HG02870 (cell line): Measurements from ENCODE around the gene FGGY.

ENCODE experiments used
- ATAC-seq: cut with Tn5 transposase; IDR thresholded peaks from one replicate; pipeline ENCODE4 v1.9.1; 2021; ENCODE audit warnings: mild to moderate bottlenecking, moderate library complexity; ENCODE audit not compliant: unreplicated experiment

The FGGY gene

GRCh38 chr1:59410457-59410856 is 113.6 kb downstream of the FGGY start:
- ATAC-seq: peak; percentile 19

- ATAC-seq: no peak
These were observed 114.3 kb downstream of the FGGY start for GRCh38 chr1:59411147-59411546.

GRCh38 chr1:59412718-59413326 is 115.9 kb downstream of the FGGY start:
- ATAC-seq: no peak

- no peak for ATAC-seq
These were observed 116.4 kb downstream of the FGGY start for GRCh38 chr1:59413327-59413720.

GRCh38 chr1:59414406-59415133 is 117.7 kb downstream of the FGGY start:
- ATAC-seq: no peak

- no peak for ATAC-seq
These were observed 118.5 kb downstream of the FGGY start for GRCh38 chr1:59415286-59415850.

- no peak for ATAC-seq
These were observed 119.0 kb downstream of the FGGY start for GRCh38 chr1:59415881-59416280.

- ATAC-seq: no peak
These were observed 120.5 kb downstream of the FGGY start for GRCh38 chr1:59417406-59417805.

GRCh38 chr1:59418363-59419144 is 121.7 kb downstream of the FGGY start:
- ATAC-seq: no peak

- no peak for ATAC-seq
These were observed 122.7 kb downstream of the FGGY start for GRCh38 chr1:59419361-59420140.

GRCh38 chr1:59421232-59421920 is 124.5 kb downstream of the FGGY start:
- no peak for ATAC-seq

- ATAC-seq: no peak
These were observed 126.2 kb downstream of the FGGY start for GRCh38 chr1:59422921-59423575.

- ATAC-seq: no peak
These were observed 130.3 kb downstream of the FGGY start for GRCh38 chr1:59427155-59427554.

- no peak for ATAC-seq
These were observed 130.9 kb downstream of the FGGY start for GRCh38 chr1:59427784-59428183.

- no peak for ATAC-seq
These were observed 131.9 kb downstream of the FGGY start for GRCh38 chr1:59428828-59429227.

- no peak for ATAC-seq
These were observed 132.8 kb downstream of the FGGY start for GRCh38 chr1:59429656-59430055.

GRCh38 chr1:59431566-59432294 is 134.8 kb downstream of the FGGY start:
- ATAC-seq: no peak

GRCh38 chr1:59432531-59433439 is 135.9 kb downstream of the FGGY start:
- peak; percentile 90 for ATAC-seq
